SU-DHL-6 (cell line): ENCODE data around the gene DDX27.

ENCODE experiments used
- CTCF ChIP-seq: fragments of 200-600 bp; sonication (generic); IDR thresholded peaks from one replicate; pipeline ENCODE4 v1.5.1; 2017; ENCODE audit warnings: antibody characterized with exemption, mild to moderate bottlenecking, low read length, moderate library complexity; ENCODE audit not compliant: insufficient read depth, poor library complexity, severe bottlenecking
- EZH2phosphoT487 ChIP-seq: fragments of 200-600 bp; sonication (generic), shearing (Covaris generic); conservative IDR thresholded peaks from 2 replicates; pipeline ENCODE4 v1.6.1; 2018; ENCODE audit warnings: mild to moderate bottlenecking, antibody characterized with exemption, low read length, moderate library complexity, mixed read lengths

- TF ChIP-seq CTCF (no peak), EZH2phosphoT487 (no peak)
Observed at GRCh38 chr20:49262444-49262843, 43.2 kb downstream of the DDX27 start.
